Activated CD4-positive, alpha-beta memory T cell treated with anti-CD3 and anti-CD28 coated beads for 36 hours (primary cell): ENCODE results near the gene NR1D2. TPM values are rescaled to one million over a fixed set of nuclear protein-coding genes. Genes with fewer than 3 reads are reported as not detected.

Experiments used
- CTCF ChIA-PET: fragments of 350-600 bp; sonication (Branson Sonifier 250); formaldehyde crosslinking; loops from one replicate; lab custom pipeline; 2021; ENCODE audit warnings: antibody characterized with exemption, inconsistent platforms; lab: Charles Lee
- POLR2A ChIA-PET: fragments of 350-600 bp; sonication (Branson Sonifier 250); formaldehyde crosslinking; loops from one replicate; lab custom pipeline; 2021; ENCODE audit warnings: antibody characterized with exemption; lab: Charles Lee
- DNase-seq: peaks from one replicate; pipeline ENCODE4 v3.0.0-alpha.2; 2020
- H3K27ac Mint-ChIP-seq: one replicate; pipeline ENCODE4 v1.8.0; 2021; ENCODE audit warnings: mixed read lengths
- H3K27me3 Mint-ChIP-seq: one replicate; pipeline ENCODE4 v1.8.0; 2021; ENCODE audit warnings: mixed read lengths
- H3K36me3 Mint-ChIP-seq: one replicate; pipeline ENCODE4 v1.8.0; 2021; ENCODE audit warnings: mixed read lengths
- H3K4me1 Mint-ChIP-seq: one replicate; pipeline ENCODE4 v1.8.0; 2021; ENCODE audit warnings: low read depth, mixed read lengths
- H3K4me3 Mint-ChIP-seq: one replicate; pipeline ENCODE4 v1.8.0; 2021; ENCODE audit warnings: mild to moderate bottlenecking, mixed read lengths
- H3K9me3 Mint-ChIP-seq: one replicate; pipeline ENCODE4 v1.8.0; 2021; ENCODE audit warnings: mixed read lengths
- intact Hi-C: fragments of 100-400 bp; cut with micrococcal nuclease; formaldehyde crosslinking; loops from one replicate; pipeline ENCODE4 v1.15.1; 2023
- total RNA-seq, 2 experiments: library from RNA; stranded (reverse); gene quantifications; one replicate each; pipeline ENCODE4 v1.2.3, GENCODE V29; 2021

Gene NR1D2
- total RNA-seq, 2 experiments from 2014 or later: 5.4 to 5.9 TPM

DNA sequence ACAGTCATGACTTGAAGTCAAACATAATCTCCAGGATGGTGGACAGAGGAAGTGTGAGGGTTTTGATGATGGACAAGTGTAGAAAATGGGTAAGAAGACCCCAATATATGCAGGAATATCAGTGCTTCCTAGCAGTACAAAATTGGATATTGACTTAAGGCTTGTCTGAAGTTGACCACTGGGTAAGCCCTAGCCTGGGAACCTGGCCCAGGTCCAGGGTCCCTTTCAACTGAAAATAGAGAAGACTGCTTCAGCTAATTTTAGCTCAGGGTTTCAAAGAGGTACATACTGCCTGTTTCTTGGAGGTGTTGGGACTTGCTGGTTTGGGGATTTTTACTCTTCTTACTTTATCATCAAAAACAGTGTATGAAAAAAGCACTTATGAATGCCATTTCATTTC, 4.7 kb downstream of the NR1D2 start:
- peak overlapping the region; percentile 69 for H3K27ac Mint-ChIP-seq
- H3K36me3 Mint-ChIP-seq: no peaks in the 10 kb centered on the region
- ChIA-PET CTCF (interaction anchor here (0.6 kb wide), 1 partner anchor 61 kb away, joined by 3 read pairs; no protein-coding TSS in a partner anchor), POLR2A (interaction anchor here (2.7 kb wide), 1 partner anchor 32 kb away, joined by 15 read pairs; the partner anchor contains the start of genes NKIRAS1 and RPL15)
- H3K4me1 Mint-ChIP-seq: peaks cover 70% of the 10 kb centered on the region
- H3K4me3 Mint-ChIP-seq: peak overlapping the region; percentile 64
- H3K9me3 Mint-ChIP-seq: no peaks in the 10 kb centered on the region
- intact Hi-C loops: loop anchor here (1.0 to 10.0 kb wide), 3 partner anchors 10 to 1835 kb away; partner anchors contain the start of gene NGLY1
- no peaks in the 10 kb centered on the region for H3K27me3 Mint-ChIP-seq
- no peak for DNase-seq

DNA sequence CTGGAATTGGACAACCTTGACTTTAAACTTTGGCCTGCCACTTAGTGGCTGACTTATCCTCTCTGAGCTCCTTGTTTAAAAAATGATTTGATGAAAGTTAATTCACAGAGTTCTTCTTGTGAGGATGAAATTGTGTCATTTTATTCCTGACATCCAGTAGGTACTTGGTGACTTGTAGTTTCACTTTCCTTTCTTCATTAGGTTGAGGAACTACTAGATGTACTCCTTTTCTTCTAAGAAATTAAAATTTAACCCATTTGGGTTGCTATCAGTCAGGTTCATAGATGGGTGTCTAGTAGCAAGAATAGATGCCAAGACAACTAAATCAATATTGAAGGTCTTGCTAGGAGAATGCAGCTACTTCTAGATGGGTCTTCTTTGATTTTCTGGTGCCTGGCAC, 5.2 kb downstream of the NR1D2 start:
- H3K4me1 Mint-ChIP-seq: peaks cover 73% of the 10 kb centered on the region
- ChIA-PET CTCF (no interaction called here), POLR2A (interaction anchor here (2.7 kb wide), 1 partner anchor 33 kb away, joined by 15 read pairs; the partner anchor contains the start of genes NKIRAS1 and RPL15)
- peak overlapping the region; percentile 64 for H3K4me3 Mint-ChIP-seq
- H3K9me3 Mint-ChIP-seq: no peaks in the 10 kb centered on the region
- H3K36me3 Mint-ChIP-seq: no peaks in the 10 kb centered on the region
- intact Hi-C loops: loop anchor here (1.0 kb wide), 1 partner anchor 9 kb away; no protein-coding TSS in a partner anchor
- no peak for DNase-seq
- H3K27me3 Mint-ChIP-seq: no peaks in the 10 kb centered on the region
- H3K27ac Mint-ChIP-seq: peak overlapping the region; percentile 69

DNA sequence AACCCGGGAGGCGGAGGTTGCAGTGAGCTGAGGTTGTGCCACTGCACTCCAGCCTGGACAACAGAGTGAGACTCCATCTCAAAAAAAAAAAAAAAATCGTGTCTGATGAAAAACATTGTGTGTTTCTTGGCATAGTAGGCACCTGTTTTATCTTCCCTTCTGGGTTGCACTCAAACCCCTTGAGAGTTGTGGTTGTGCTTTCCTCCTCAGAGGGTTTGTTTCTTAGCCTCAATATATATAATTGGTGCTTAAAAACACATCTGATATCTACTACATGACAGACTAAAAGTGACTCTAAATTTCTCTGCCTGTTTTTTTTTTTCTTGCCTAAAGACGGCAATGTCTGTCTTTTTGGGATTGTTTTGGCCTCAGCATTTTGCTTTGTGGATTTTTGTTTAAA, 7.6 kb downstream of the NR1D2 start:
- intact Hi-C loops: no loop called here
- no peaks in the 10 kb centered on the region for H3K9me3 Mint-ChIP-seq
- H3K27me3 Mint-ChIP-seq: no peaks in the 10 kb centered on the region
- peaks cover 74% of the 10 kb centered on the region for H3K4me1 Mint-ChIP-seq
- no peak for DNase-seq
- H3K36me3 Mint-ChIP-seq: peaks cover 4% of the 10 kb centered on the region
- H3K4me3 Mint-ChIP-seq: no peak overlapping the region
- CTCF ChIA-PET: no interaction called here
- POLR2A ChIA-PET: no interaction called here
- no peak overlapping the region for H3K27ac Mint-ChIP-seq

DNA sequence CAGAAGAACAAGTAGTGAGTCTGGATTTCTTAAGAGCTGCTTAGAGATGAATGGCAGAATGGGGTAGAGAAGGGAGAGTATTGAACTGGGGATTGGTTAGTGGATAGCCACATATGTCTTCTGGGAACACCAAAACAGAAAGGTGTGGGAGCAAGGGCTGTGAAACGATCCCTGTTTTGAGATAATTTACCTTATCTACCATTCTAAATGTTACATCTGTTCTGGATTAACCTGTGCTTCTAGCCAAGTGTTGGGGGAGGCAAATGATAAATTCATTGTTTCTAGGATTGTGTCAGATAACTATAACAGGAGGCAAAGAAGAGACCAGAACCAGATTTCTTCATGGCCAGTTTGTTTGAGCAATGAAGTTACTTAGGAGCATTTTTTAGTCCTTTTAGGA, 8.4 kb downstream of the NR1D2 start:
- intact Hi-C loops: no loop called here
- Mint-ChIP-seq H3K27me3 (no peaks in the 10 kb centered on the region), H3K9me3 (no peaks in the 10 kb centered on the region), H3K27ac (no peak overlapping the region), H3K4me1 (peaks cover 71% of the 10 kb centered on the region), H3K36me3 (peaks cover 4% of the 10 kb centered on the region), H3K4me3 (no peak overlapping the region)
- CTCF ChIA-PET: no interaction called here
- POLR2A ChIA-PET: no interaction called here
- DNase-seq: no peak

DNA sequence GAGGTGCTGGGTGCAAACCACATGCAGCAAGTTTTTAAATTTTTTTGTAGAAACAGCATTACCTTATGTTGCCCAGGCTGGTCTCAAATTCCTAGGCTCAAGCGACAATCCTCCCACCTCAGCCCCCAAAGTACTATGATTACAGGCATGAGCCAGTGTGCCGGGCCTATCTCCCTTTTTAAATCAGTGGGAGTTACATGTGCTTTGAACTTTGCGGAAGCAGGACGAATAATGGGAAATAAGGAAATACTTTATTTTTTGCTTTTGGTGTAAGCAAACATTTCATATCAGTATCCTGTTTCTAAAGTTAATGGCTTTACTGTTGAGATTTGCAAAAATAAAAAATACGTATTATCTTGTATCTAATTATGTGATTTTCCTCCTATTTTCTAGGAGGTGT, 9.1 kb downstream of the NR1D2 start:
- Mint-ChIP-seq H3K4me3 (no peak overlapping the region), H3K36me3 (peaks cover 4% of the 10 kb centered on the region), H3K4me1 (peaks cover 71% of the 10 kb centered on the region), H3K9me3 (no peaks in the 10 kb centered on the region), H3K27me3 (no peaks in the 10 kb centered on the region), H3K27ac (no peak overlapping the region)
- POLR2A ChIA-PET: no interaction called here
- intact Hi-C loops: no loop called here
- CTCF ChIA-PET: interaction anchor here (0.6 kb wide), 1 partner anchor 48 kb away, joined by 3 read pairs; no protein-coding TSS in a partner anchor
- no peak for DNase-seq

DNA sequence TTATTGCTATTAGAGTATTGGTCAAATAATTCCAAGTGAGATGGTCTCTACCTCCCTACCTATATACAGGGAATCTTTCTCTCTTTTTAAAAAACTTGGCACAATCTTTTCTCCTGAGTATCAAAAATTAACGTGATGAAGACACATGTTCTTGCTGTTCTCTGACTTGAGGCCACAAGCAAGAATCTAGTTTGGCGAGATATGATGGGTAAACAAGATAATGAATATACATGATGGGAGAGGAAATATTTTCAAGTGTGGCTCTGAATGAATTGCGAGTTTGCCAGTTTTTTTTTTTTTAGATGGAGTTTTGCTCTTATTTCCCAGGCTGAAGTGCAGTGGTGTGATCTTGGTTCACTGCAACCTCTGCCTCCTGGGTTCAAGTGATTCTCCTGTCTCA, 11.6 kb downstream of the NR1D2 start:
- Mint-ChIP-seq H3K27ac (no peak overlapping the region), H3K4me1 (peaks cover 52% of the 10 kb centered on the region), H3K27me3 (no peaks in the 10 kb centered on the region), H3K9me3 (no peaks in the 10 kb centered on the region), H3K4me3 (no peak overlapping the region), H3K36me3 (peaks cover 9% of the 10 kb centered on the region)
- intact Hi-C loops: no loop called here
- ChIA-PET CTCF (interaction anchor here (1.5 kb wide), 1 partner anchor 40 kb away, joined by 6 read pairs; the partner anchor contains the start of genes NKIRAS1 and RPL15), POLR2A (no interaction called here)
- no peak for DNase-seq

DNA sequence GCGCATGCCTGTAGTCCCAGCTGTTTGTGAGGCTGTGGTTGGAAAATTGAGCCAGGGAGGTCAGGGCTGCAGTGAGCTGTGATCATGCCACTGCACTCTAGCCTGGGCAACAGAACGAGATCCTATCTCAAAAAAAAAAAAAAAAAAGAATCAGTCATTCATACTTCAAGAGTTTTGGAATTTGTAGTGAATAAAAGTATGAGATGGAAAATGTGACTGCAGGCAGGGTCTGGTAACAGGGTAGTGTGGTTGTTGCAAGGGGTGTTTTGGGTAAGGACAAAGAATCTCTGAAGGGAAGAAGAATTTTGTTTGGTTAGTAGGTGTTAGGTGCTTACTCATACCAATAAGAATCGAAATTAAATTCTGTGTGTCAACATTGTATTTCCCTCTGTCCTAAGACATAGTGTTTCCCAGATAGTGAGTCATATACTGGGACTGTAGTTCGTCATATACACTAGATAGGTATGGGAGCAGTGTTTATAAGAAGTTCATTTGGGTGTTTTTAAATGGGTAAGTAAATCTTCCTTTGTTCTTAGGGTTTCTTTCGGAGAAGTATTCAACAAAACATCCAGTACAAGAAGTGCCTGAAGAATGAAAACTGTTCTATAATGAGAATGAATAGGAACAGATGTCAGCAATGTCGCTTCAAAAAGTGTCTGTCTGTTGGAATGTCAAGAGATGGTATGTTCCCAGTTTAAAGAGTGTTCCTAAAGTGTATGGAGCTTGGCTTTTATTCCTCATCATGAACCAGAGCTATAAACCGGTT, 14.2 kb downstream of the NR1D2 start:
- Mint-ChIP-seq H3K9me3 (no peaks in the 10 kb centered on the region), H3K4me1 (peaks cover 33% of the 10 kb centered on the region), H3K27ac (peak overlapping the region; percentile 57), H3K36me3 (peaks cover 23% of the 10 kb centered on the region), H3K27me3 (no peaks in the 10 kb centered on the region), H3K4me3 (no peak overlapping the region)
- peak; percentile 43 for DNase-seq
- ChIA-PET CTCF (interaction anchor here (1.1 kb wide), 1 partner anchor 38 kb away, joined by 3 read pairs; no protein-coding TSS in a partner anchor), POLR2A (no interaction called here)
- intact Hi-C loops: loop anchor here (1.0 to 2.0 kb wide), 4 partner anchors 9 to 195 kb away; no protein-coding TSS in a partner anchor

DNA sequence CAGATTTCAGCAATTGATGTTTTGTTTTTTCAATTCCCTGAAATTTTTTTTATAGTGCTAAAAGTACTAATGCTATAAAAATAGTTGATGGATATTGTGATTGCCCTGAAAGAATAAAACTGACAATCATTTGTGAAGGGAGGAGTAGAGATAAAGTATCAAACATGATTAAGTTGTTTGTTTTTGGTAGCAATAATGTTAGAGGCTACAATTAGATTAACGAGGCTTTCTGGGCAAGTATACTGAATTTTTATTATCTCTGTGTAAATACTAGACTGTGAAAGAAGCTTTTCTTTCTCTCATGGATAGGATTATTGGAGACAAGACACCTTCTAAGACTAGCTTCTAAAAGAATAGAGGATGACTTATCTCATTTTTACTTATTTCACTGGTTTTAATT, 15.6 kb downstream of the NR1D2 start:
- Mint-ChIP-seq H3K4me1 (peaks cover 29% of the 10 kb centered on the region), H3K4me3 (no peak overlapping the region), H3K27ac (no peak overlapping the region), H3K36me3 (peaks cover 29% of the 10 kb centered on the region), H3K9me3 (no peaks in the 10 kb centered on the region), H3K27me3 (no peaks in the 10 kb centered on the region)
- DNase-seq: no peak
- ChIA-PET CTCF (no interaction called here), POLR2A (interaction anchor here (1.4 kb wide), 1 partner anchor 44 kb away, joined by 3 read pairs; the partner anchor contains the start of genes NKIRAS1 and RPL15)
- intact Hi-C loops: no loop called here

DNA sequence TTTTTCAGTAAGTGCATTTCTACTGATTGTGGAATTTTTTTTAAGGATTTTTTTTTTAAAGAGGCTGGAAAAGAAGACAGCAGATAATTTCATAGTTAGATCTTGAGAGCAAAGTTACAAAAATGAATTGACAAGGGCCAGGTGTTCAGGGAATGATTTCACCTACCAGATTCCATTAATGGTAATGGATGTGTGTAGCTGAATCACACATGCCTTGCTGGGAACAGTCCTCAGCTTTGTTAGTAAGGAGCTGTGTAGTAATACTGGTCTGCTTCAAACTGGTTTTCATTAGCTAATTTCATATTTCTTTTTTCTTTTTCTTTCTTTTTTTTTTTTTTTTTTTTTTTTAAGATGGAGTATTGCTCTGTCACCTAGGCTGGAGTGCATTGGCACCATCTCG, 16.0 kb downstream of the NR1D2 start:
- peaks cover 26% of the 10 kb centered on the region for H3K4me1 Mint-ChIP-seq
- no peak overlapping the region for H3K4me3 Mint-ChIP-seq
- POLR2A ChIA-PET: interaction anchor here (1.4 kb wide), 1 partner anchor 44 kb away, joined by 3 read pairs; the partner anchor contains the start of genes NKIRAS1 and RPL15
- no peak overlapping the region for H3K27ac Mint-ChIP-seq
- DNase-seq: no peak
- CTCF ChIA-PET: no interaction called here
- no peaks in the 10 kb centered on the region for H3K27me3 Mint-ChIP-seq
- intact Hi-C loops: no loop called here
- H3K36me3 Mint-ChIP-seq: peaks cover 27% of the 10 kb centered on the region
- H3K9me3 Mint-ChIP-seq: no peaks in the 10 kb centered on the region

DNA sequence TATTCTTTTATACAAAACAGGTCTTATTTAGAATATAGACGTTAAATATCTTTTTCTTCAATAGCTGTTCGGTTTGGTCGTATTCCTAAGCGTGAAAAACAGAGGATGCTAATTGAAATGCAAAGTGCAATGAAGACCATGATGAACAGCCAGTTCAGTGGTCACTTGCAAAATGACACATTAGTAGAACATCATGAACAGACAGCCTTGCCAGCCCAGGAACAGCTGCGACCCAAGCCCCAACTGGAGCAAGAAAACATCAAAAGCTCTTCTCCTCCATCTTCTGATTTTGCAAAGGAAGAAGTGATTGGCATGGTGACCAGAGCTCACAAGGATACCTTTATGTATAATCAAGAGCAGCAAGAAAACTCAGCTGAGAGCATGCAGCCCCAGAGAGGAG, 16.8 kb downstream of the NR1D2 start:
- Mint-ChIP-seq H3K27ac (no peak overlapping the region), H3K36me3 (peaks cover 28% of the 10 kb centered on the region), H3K27me3 (no peaks in the 10 kb centered on the region), H3K4me1 (peaks cover 21% of the 10 kb centered on the region), H3K9me3 (no peaks in the 10 kb centered on the region), H3K4me3 (no peak overlapping the region)
- CTCF ChIA-PET: interaction anchor here (1.6 kb wide), 1 partner anchor 12 kb away, joined by 4 read pairs; no protein-coding TSS in a partner anchor
- intact Hi-C loops: no loop called here
- POLR2A ChIA-PET: interaction anchor here (1.4 kb wide), 1 partner anchor 45 kb away, joined by 3 read pairs; the partner anchor contains the start of genes NKIRAS1 and RPL15
- no peak for DNase-seq

DNA sequence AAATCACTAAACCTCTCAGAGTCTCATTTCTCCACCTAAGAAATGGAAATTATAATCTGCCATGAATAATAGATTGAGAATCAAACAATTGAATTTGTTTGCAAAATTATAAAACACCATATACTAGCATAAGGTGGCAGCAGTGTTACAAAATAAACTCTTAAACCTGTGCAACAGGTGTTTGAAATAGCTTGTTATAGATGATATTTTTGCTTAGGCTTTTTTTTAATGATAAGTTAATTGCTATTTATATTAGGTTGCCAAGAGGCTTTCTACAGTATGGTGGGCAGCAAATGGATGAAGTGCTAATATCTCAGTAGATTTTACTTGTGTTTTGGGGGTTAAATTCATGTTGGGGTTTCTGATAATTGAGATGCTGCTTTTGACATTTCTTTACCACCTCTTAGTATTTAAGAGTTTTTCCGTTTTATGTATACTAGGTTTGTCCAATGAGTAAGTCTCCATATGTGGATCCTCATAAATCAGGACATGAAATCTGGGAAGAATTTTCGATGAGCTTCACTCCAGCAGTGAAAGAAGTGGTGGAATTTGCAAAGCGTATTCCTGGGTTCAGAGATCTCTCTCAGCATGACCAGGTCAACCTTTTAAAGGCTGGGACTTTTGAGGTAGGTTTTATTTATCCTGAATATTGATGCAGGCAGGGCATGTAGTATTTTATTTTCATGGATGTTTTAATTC, 19.6 kb downstream of the NR1D2 start:
- ChIA-PET CTCF (no interaction called here), POLR2A (no interaction called here)

DNA sequence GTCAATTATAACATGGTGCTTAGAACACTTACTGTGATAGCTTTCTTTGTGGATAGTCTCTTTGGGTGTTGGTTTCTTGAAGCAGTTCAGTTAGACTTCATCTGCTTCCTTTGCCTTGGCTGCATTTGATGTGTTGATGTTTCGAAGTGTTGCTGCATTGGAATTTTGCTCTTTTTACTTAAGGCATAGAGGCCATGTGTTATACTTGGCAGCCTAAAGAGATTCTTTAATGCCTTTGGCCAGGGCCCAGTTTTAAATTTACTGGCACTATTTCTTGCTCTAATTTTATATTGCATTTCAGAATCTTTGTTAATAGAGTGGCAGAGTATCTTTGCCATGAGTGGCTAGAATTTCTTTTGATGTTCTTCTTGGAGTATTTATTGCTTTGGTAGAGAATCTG, 21.2 kb downstream of the NR1D2 start:
- Mint-ChIP-seq H3K27me3 (no peaks in the 10 kb centered on the region), H3K4me3 (no peak overlapping the region), H3K36me3 (peaks cover 29% of the 10 kb centered on the region), H3K27ac (no peak overlapping the region), H3K9me3 (no peaks in the 10 kb centered on the region), H3K4me1 (peaks cover 9% of the 10 kb centered on the region)
- no peak for DNase-seq
- CTCF ChIA-PET: interaction anchor here (0.7 kb wide), 1 partner anchor 504 kb away, joined by 3 read pairs; no protein-coding TSS in a partner anchor
- POLR2A ChIA-PET: no interaction called here
- intact Hi-C loops: no loop called here

More for the DNA sequence above, 19.6 kb downstream of the NR1D2 start:
- Mint-ChIP-seq H3K27me3 (no peaks in the 10 kb centered on the region), H3K4me3 (no peak overlapping the region), H3K27ac (no peak overlapping the region), H3K4me1 (peaks cover 11% of the 10 kb centered on the region), H3K9me3 (no peaks in the 10 kb centered on the region), H3K36me3 (peaks cover 32% of the 10 kb centered on the region)
- intact Hi-C loops: no loop called here
- DNase-seq: no peak
